ENCODE results near the gene SLC17A4. TPM values are rescaled to one million over a fixed set of nuclear protein-coding genes. Genes with fewer than 3 reads are reported as not detected.

Gene SLC17A4
- total RNA-seq, 4 donors from 2014 or later, result 6.0 to 137 (median 62.1) TPM

GRCh38 chr6:25713824-25714223 lies 40.7 kb upstream of the SLC17A4 start:
- DNase-seq, result no peak
- in situ Hi-C loops (cut with MboI; ENCODE audit: low pct_ligation_motif_present in 1 of 4, low pct_unique_long_range_greater_than_20kb in 1 of 4, low sequenced_read_pairs in 3 of 4), result no loop called here

GRCh38 chr6:25714765-25715164 lies 39.8 kb upstream of the SLC17A4 start:
- WGBS, 2 donors (ENCODE audit: low coverage in 1 of 2), result 46 to 67% methylated on average over 3 of the region's 3 CpGs
- H3K27ac ChIP-seq, result no peak overlapping the region
- no peak overlapping the region for H3K4me3 ChIP-seq
- H3K9me3 ChIP-seq, result no peaks in the 10 kb centered on the region
- no peak for TF ChIP-seq CTCF (IDR thresholded peaks at IDR 0.05)
- TF ChIP-seq EP300 (IDR thresholded peaks at IDR 0.05; ENCODE audit: low read depth), result no peak
- no peak for TF ChIP-seq POLR2A (IDR thresholded peaks at IDR 0.05)
- TF ChIP-seq POLR2AphosphoS5 (IDR thresholded peaks at IDR 0.05), result no peak
- H3K4me1 ChIP-seq, result no peaks in the 10 kb centered on the region
- in situ Hi-C loops (cut with MboI; ENCODE audit: low pct_ligation_motif_present in 1 of 4, low pct_unique_long_range_greater_than_20kb in 1 of 4, low sequenced_read_pairs in 3 of 4), result no loop called here
- no peaks in the 10 kb centered on the region for H3K36me3 ChIP-seq
- intact Hi-C loops (cut with DNase I; ENCODE audit: low total_unique reads), result no loop called here
- no peak for DNase-seq
- H3K27me3 ChIP-seq, result no peaks in the 10 kb centered on the region

More at GRCh38 chr6:25713824-25714223, 40.7 kb upstream of the SLC17A4 start:
- Histone ChIP-seq H3K4me3 (no peak overlapping the region), H3K4me1 (no peaks in the 10 kb centered on the region), H3K27me3 (no peaks in the 10 kb centered on the region), H3K27ac (no peak overlapping the region), H3K36me3 (no peaks in the 10 kb centered on the region), H3K9me3 (no peaks in the 10 kb centered on the region)
- WGBS, 2 donors (ENCODE audit: low coverage in 1 of 2), result 17 to 55% methylated on average over 1 of the region's 1 CpG
- intact Hi-C loops (cut with DNase I; ENCODE audit: low total_unique reads), result no loop called here
- no peak for TF ChIP-seq POLR2AphosphoS5 (IDR thresholded peaks at IDR 0.05)
- TF ChIP-seq POLR2A (IDR thresholded peaks at IDR 0.05), result no peak
- no peak for TF ChIP-seq EP300 (IDR thresholded peaks at IDR 0.05; ENCODE audit: low read depth)
- no peak for TF ChIP-seq CTCF (IDR thresholded peaks at IDR 0.05)

GRCh38 chr6:25715794-25716193 lies 38.7 kb upstream of the SLC17A4 start:
- intact Hi-C loops (cut with DNase I; ENCODE audit: low total_unique reads), result no loop called here
- Histone ChIP-seq H3K27ac (no peak overlapping the region), H3K27me3 (no peaks in the 10 kb centered on the region), H3K4me3 (no peak overlapping the region), H3K4me1 (no peaks in the 10 kb centered on the region), H3K36me3 (no peaks in the 10 kb centered on the region), H3K9me3 (no peaks in the 10 kb centered on the region)
- WGBS, 2 donors (ENCODE audit: low coverage in 1 of 2), result 72 to 79% methylated on average over 4 of the region's 4 CpGs
- no peak for TF ChIP-seq POLR2AphosphoS5 (IDR thresholded peaks at IDR 0.05)
- no peak for TF ChIP-seq EP300 (IDR thresholded peaks at IDR 0.05; ENCODE audit: low read depth)
- no peak for TF ChIP-seq CTCF (IDR thresholded peaks at IDR 0.05)
- TF ChIP-seq POLR2A (IDR thresholded peaks at IDR 0.05), result no peak
- no peak for DNase-seq
- in situ Hi-C loops (cut with MboI; ENCODE audit: low pct_ligation_motif_present in 1 of 4, low pct_unique_long_range_greater_than_20kb in 1 of 4, low sequenced_read_pairs in 3 of 4), result no loop called here

- Histone ChIP-seq H3K36me3 (no peaks in the 10 kb centered on the region), H3K27ac (no peak overlapping the region), H3K4me1 (no peaks in the 10 kb centered on the region), H3K27me3 (no peaks in the 10 kb centered on the region), H3K9me3 (no peaks in the 10 kb centered on the region), H3K4me3 (no peak overlapping the region)
- in situ Hi-C loops (cut with MboI; ENCODE audit: low pct_ligation_motif_present in 1 of 4, low pct_unique_long_range_greater_than_20kb in 1 of 4, low sequenced_read_pairs in 3 of 4) (no loop called here), intact Hi-C loops (cut with DNase I; ENCODE audit: low total_unique reads) (no loop called here)
- 40 to 56% methylated on average over 6 of the region's 6 CpGs for WGBS, 2 donors (ENCODE audit: low coverage in 1 of 2)
- no peak for DNase-seq
- TF ChIP-seq POLR2A (IDR thresholded peaks at IDR 0.05), result no peak
- no peak for TF ChIP-seq EP300 (IDR thresholded peaks at IDR 0.05; ENCODE audit: low read depth)
- TF ChIP-seq POLR2AphosphoS5 (IDR thresholded peaks at IDR 0.05), result no peak
- peak; percentile 42 to 64 (median 57) for TF ChIP-seq CTCF (IDR thresholded peaks at IDR 0.05)
Measured at GRCh38 chr6:25717866-25718740, 36.4 kb upstream of the SLC17A4 start.
